T47D (cell line): Measurements from ENCODE around the gene AGPAT3.

Source experiments
- DNase-seq, 2 experiments: peaks; one replicate each; pipeline versions ENCODE4 v3.0.0 to v3.0.0-alpha.2; 2011 to 2012; ENCODE audit warnings: low read depth in 1 of 2, low spot score in 1 of 2
- JUND ChIP-seq: IDR thresholded peaks from 2 replicates; pipeline ENCODE4 v1.6.1; 2012; ENCODE audit warnings: low read depth
- in situ Hi-C: cut with HindIII; loops from 2 replicates; pipeline ENCODE4 v1.10.0; 2016; ENCODE audit warnings: low sequenced_read_pairs, low pct_unique_long_range_greater_than_20kb

AGPAT3 gene

DNA sequence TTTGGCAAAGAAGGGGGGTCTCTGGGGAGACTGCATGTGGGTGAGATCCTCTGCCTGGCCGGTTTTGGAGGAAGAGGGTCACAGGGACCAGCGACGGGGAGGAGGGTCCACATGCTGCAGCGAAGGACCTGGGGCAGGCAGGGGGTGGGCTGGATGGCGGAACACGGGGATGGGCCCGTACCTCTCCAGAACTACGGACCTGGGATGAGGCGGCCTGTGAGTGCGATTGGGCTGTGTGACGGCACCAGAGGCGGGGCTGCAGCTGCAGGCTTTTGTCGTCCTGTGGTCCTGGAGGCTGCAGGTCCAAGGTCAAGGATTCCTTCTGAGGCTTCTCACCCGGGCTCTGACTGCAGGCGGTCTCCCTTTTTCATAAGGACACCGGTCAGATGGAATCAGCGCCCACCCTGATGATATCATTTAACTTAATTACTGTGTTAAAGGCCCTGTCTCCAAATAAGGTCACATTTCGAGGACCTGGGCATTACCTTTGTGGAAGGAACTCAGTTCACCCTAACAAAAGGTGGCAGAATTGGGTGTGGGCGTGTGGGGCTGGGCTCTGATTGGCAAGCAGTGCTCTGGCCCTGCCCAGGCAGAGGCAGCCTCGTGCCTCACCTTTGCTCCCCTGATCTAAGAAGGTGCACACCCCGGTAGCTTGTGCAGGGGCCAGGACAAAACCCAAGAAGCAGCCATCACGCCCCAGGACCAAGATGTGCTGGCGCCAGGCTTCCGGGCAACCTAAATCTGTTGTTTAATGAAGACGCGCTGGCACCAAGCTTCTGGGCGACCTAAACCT is 87.1 kb downstream of the AGPAT3 start:
- no peak for TF ChIP-seq JUND
- no peak for DNase-seq
- in situ Hi-C loops: no loop called here

DNA sequence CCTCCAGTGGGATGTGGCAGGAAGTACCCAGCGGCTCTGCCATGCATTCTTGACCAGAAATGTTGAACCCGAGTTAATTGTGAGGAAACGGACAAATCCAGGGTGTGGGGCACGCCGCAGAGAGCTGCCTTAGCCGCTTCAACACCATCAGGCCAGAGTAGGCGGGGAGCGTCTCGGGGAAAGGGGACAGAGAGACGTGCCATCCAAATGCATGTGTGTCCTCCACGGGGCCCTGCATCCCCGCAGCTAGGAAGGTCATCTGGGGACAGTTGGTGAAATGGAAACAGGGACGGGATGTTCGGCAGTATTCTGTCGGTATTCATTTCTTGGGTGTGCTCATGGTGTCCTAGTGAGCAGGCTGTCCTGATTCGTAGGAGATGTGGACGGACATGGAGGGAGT is 88.0 kb downstream of the AGPAT3 start:
- in situ Hi-C loops: no loop called here
- no peak for DNase-seq
- TF ChIP-seq JUND: no peak

DNA sequence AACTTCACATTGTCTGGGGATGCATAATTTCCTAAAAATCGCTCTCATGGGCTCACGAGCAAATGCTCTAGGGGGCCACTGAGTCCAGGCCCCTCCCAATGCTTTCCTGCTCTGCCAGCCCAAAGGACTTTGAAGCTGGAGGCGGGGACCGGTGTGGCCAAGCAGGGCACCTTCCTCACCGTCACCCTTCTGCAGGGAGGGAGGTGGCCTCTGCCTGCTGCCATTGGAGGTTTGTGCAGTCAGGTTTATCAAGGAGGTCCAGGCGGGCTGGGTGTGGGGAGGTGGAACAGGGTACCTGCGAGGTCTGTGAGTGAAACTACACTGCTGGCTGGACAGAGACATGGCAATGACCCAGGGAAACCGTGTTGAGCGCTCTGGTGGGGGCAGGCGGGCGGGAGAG is 89.0 kb downstream of the AGPAT3 start:
- TF ChIP-seq JUND: no peak
- no peak for DNase-seq
- in situ Hi-C loops: no loop called here

DNA sequence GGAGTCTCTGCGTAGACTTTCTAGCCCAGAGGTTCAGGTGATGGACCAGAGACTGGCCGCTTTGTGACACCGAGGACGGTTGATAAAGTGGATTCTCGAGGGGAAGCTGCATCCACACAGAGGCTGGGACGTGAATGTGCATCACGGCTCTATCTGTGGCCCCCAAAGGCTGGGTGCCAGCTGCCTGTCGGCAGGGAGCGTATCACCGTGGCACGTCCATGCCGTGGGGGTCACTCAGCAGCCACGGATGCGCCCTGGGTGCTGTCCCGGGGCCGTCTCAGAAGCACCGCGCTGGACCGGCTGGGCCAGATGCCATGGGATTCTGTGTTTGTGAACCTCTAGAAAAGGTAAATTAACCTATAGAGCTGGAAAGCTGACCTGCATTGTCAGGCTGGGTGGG is 89.9 kb downstream of the AGPAT3 start:
- in situ Hi-C loops: no loop called here
- DNase-seq: no peak
- TF ChIP-seq JUND: no peak

DNA sequence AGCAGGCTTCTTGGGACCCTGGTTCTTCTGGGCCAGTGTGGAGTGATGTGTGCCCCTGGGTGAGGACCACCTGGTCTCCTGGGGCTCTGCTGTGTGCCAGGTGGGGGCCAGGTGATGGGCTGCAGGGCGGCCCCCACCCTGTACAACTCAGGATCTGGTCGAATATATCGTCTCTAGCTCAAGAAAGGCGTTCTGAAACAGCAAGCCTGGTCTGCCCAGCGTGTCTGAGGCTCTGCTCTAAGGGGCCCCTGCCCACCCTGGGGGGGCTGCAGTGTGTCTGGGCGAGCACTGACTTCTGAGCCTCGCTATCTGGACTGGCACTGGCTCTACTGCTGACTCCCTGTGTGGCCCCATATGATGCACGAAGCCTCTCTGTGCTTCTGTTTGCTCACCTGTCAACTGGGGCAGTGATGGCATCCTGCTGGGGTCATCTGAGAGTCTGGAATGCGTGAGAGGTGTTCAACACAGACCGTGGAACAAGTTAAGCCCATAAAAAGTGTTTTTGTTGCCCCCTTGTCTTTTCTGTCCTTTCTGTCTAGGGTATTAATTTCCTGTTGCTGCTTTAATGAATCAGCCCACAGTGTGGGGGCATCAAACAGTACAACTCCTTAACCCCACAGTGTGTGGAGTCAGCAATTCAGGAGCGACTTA is 91.1 kb downstream of the AGPAT3 start:
- in situ Hi-C loops: no loop called here
- TF ChIP-seq JUND: no peak
- DNase-seq: no peak

DNA sequence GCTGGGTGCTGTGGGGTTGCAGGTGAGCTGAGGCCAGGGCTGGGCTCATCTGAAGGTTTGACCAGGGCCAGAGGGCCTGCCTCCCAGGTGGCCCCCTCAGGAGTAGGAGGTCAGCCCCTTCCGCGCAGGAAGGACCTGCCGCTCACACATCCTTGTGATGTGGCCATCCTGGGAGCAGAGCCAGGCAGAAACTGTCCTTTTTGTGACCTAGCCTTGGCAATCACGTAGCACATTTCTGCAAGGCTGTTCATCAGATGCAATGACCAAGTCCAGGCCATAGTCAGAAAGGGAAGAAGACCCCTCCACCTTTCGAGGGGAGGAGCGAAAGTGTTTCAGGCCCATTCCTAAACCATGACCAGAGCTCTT is 91.6 kb downstream of the AGPAT3 start:
- in situ Hi-C loops: no loop called here
- no peak for TF ChIP-seq JUND
- no peak for DNase-seq

DNA sequence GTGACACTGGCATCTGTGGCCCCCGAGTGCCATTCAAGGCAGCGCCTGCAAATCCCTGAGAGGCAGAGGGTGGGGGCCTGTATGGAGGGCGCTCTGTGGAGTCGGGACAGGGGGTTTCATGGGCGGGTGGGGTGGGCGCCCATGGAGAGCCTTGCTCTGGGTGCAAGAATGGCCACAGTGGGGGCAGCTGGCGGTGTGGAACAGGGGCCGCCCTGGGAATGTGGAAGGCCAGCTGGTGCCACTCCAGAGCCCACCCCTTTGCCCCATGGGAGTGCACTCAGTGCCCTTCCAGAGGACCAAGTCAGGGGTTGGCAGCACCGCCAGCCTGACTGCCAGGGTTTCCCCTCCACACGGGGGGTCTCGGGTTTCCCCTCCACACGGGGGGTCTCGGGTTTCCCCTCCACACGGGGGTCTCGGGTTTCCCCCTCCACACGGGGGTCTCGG is 92.1 kb downstream of the AGPAT3 start:
- no peak for DNase-seq
- TF ChIP-seq JUND: no peak
- in situ Hi-C loops: no loop called here

DNA sequence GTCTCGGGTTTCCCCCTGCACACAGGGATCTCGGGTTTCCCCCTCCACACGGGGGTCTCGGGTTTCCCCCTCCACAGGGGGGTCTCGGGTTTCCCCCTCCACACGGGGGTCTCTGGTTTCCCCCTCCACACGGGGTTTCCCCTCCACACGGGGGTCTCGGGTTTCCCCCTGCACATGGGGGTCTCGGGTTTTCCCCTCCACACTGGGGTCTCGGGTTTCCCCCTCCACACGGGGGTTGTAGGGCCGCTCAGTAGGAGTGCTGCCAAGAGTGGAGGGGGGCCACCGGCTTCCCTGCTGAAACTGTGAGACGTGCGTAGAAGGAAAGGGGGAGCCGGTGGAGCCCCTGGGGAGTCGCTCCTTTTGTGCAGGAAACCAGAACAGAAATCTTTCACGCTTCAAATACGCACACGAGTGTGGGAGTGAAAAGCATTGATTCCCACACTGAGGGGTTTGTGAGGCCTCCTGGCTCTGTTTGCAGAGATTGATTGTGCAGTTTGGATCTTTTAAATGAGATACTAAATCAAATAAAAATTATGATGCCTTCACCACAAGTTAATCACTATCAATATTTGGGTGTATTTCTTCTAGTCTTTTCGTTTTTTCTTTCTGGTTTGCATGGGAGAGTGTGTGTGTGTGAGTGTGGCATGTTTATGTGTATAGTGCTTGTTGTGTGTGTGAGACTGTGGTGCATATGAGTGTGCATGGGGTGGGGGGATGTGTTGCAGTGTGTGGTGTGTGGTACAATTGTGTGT is 92.8 kb downstream of the AGPAT3 start:
- no peak for DNase-seq
- in situ Hi-C loops: no loop called here
- TF ChIP-seq JUND: no peak

DNA sequence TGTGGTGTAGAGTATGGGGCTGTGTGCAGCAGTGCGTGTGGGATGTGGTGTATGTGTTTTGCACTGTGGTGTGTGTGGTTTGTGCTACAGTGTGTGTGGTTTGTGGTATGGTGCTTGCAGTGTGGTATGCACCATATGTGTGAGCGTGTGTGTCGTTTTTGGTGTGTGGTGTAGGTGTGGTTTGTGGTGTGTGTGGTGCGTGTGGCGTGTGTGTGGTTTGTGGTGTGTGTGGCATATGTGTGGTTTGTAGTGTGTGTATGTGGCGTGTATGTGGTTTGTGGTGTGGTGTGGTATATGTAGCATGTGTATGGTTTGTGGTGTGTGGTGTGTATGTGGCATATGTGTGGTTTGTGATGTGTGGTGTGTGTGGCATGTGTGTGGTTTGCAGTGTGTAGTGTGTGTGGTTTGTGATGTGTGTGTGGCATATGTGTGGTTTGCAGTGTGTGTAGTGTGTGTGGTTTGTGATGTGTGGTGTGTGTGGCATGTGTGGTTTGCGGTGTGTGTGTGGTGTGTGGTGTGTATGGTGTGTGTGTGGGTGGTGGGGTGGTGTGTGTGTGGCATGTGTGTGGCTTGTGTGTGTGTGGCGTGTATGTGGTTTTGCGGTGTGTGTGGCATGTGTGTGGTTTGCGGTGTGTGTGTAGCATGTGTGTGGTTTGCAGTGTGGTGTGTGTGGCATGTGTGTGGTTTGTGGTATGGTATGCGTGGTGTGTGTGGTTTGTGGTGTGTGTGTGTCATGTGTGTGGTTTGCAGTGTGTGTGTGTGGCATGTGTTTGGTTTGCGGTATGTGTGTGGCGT is 93.5 kb downstream of the AGPAT3 start:
- TF ChIP-seq JUND: no peak
- DNase-seq: no peak
- in situ Hi-C loops: no loop called here

DNA sequence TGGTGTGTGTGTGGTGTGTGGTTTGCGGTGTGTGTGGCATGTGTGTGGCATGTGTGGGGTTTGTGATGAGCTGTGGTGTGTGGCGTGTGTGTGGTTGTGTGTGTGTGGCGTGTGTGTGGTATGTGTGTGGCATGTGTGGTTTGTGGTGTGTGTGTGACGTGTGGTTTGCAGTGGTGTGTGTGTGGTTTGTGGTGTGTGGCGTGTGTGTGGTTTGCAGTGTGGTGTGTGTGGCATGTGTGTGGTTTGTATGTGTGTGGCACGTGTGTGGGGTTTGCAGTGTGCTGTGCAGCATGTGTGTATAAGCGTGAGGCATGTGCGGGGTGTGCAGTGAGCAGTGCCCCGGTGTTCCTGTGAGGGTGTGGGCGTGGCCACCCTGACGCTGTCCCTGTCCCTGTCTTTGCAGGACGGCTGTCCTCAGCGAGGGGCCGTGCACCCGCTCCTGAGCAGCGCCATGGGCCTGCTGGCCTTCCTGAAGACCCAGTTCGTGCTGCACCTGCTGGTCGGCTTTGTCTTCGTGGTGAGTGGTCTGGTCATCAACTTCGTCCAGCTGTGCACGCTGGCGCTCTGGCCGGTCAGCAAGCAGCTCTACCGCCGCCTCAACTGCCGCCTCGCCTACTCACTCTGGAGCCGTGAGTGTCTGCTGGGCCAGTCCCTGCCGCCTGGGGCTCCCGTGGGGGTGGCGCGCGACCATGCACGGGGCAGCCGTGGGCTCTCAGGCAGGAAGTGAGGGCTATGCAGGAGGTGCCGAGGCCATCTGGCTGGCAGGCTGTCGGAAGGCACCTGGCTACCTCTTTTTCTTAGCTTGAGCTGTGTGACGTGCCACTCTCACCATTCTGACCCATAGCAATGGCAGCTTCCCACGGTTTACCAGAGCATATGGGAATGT is 94.5 kb downstream of the AGPAT3 start:
- in situ Hi-C loops: no loop called here
- TF ChIP-seq JUND: no peak
- DNase-seq: no peak

DNA sequence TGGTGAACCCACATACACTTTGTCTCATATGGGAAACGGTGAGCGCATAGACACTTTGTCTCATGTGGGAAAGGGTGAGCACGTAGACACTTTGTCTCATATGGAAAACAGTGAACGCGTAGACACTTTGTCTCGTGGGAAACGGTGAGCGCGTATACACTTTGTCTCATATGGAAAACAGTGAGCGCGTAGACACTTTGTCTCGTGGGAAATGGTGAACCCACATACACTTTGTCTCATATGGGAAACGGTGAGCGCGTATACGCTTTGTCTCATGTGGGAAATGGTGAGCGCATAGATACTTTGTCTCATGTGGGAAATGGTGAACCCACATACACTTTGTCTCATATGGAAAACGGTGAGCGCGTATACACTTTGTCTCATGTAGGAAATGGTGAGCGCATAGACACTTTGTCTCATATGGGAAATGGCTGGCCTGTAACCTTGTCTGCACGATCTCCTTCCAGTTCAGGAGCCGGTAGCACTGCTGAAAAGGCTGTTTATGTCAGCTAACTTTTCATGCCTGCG is 96.4 kb downstream of the AGPAT3 start:
- in situ Hi-C loops: no loop called here
- no peak for DNase-seq

More for the DNA sequence above, 96.4 kb downstream of the AGPAT3 start:
- TF ChIP-seq JUND: no peak
